Ishikawa (cell line): ENCODE results near the gene TMEM269.

Experiments
- CEBPB ChIP-seq: IDR thresholded peaks from 2 replicates; pipeline ENCODE4 v1.6.1; 2012
- CREB1 ChIP-seq: IDR thresholded peaks from 2 replicates; pipeline ENCODE4 v1.6.1; 2012; ENCODE audit warnings: low read depth
- EGR1 ChIP-seq: IDR thresholded peaks from 2 replicates; pipeline ENCODE4 v1.6.1; 2012
- EP300 ChIP-seq: IDR thresholded peaks from 2 replicates; pipeline ENCODE4 v1.6.1; 2012; ENCODE audit warnings: borderline replicate concordance
- FOXM1 ChIP-seq: IDR thresholded peaks from 2 replicates; pipeline ENCODE4 v1.6.1; 2012; ENCODE audit warnings: low read depth, borderline replicate concordance
- NFIC ChIP-seq: IDR thresholded peaks from 2 replicates; pipeline ENCODE4 v1.6.1; 2012
- RAD21 ChIP-seq: IDR thresholded peaks from 2 replicates; pipeline ENCODE4 v1.6.1; 2012; ENCODE audit warnings: low read depth
- TAF1 ChIP-seq: IDR thresholded peaks from 2 replicates; pipeline ENCODE4 v1.6.1; 2012; ENCODE audit warnings: low read depth, mild to moderate bottlenecking
- TCF12 ChIP-seq: IDR thresholded peaks from 2 replicates; pipeline ENCODE4 v1.6.1; 2012; ENCODE audit warnings: low read depth
- TEAD4 ChIP-seq: IDR thresholded peaks from 2 replicates; pipeline ENCODE4 v1.6.1; 2012
- YY1 ChIP-seq: IDR thresholded peaks from 2 replicates; pipeline ENCODE4 v1.6.1; 2012; ENCODE audit warnings: low read depth
- ZBTB7A ChIP-seq: IDR thresholded peaks from 2 replicates; pipeline ENCODE4 v1.6.1; 2012; ENCODE audit warnings: low read depth
- TF ChIP-seq, protein P1 (sequence below): IDR thresholded peaks from 2 replicates; pipeline ENCODE4 v1.6.1; 2012
- TF ChIP-seq, protein P2 (sequence below): IDR thresholded peaks from 2 replicates; pipeline ENCODE4 v1.6.1; 2012
- TF ChIP-seq, protein P3 (sequence below): IDR thresholded peaks from 2 replicates; pipeline ENCODE4 v1.6.1; 2012; ENCODE audit warnings: low read depth, mild to moderate bottlenecking

Gene TMEM269

DNA sequence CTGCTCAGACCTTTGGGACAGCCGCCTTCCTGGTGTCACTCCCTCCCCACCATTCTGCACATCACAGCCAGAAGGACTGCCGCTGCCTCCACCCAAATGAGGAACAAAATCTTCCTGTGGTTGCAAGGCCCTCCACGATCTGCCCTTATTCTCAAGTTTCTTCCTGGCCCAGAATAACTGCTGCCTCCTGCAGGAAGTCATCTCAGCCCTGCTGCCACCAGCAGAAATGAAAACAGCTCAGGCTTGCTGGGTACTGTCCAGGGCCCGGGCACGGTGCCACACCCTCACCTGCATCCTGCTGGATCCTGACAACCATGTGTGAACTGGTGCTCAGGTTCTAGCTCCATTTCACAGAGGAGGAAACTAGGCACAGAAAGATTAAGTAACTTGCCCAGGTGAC, 47.5 kb upstream of the TMEM269 start:
- TF ChIP-seq, protein P1, sequence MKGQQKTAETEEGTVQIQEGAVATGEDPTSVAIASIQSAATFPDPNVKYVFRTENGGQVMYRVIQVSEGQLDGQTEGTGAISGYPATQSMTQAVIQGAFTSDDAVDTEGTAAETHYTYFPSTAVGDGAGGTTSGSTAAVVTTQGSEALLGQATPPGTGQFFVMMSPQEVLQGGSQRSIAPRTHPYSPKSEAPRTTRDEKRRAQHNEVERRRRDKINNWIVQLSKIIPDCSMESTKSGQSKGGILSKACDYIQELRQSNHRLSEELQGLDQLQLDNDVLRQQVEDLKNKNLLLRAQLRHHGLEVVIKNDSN: no peak
- no peak for TF ChIP-seq EP300

DNA sequence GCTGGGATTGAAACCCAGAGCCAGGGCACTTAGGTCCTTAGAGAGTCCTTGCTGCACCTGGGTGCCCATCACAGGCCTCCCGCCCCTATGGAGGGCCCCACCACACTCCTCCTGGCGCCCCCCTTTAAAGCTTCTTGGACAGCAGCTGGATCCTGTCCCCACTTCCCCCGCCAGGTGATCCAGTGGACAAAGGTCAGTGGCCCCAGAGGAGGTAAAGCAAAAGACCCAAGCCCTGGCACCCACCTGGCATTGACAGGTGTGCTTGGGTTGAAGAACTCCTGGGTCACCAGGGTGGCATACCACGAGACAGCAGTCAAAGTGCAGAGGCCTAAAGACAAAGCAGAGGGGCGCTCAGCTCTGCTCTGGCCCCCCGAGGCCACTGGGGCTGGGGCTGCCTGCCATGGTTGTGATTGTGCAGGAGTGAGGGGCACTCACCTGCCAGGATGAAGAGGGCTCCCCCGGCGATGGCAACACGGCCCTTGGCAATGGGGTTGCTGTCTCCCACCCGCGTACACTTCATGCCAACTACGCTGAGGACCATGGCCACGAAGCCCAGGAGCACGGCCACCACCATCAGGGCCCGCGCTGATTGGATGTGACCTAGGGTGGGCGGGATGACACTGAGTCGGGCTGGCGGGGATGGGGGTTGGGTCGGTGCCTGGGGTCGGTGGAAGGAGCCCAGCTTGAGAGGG, 46.7 kb upstream of the TMEM269 start:
- TF ChIP-seq ZBTB7A (no peak), EGR1 (no peak), TEAD4 (no peak), RAD21 (no peak), EP300 (no peak), YY1 (no peak)

DNA sequence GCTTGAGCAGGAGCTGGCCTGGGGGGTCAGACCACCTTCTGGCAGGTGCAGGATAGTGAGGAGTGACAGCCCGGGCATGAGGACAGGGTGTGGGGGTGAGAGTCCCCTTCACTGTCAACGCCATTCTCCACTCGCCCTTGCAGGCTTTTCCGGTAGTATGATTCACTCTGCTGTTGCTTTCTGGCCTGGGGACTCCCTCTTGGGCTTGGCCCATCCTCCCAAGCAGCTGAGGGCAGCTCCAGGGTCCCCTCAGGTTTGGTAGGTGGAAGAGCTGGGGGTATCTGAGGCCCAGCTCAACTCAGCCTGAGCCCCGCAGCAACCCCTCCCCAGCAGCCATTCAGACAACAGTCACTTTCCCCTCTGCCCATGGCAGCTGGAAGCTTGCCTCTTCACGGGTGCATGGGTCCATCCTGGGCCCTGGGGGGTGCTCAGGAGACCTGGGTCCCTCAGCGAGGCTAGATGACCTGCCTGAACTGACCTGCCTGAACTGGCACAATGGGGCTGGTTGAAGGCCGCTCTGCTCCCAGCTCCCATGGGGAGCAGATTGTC, 46.0 kb upstream of the TMEM269 start:
- TF ChIP-seq CREB1 (no peak), TAF1 (no peak), EGR1 (no peak), YY1 (no peak), TEAD4 (no peak), RAD21 (no peak), FOXM1 (no peak), CEBPB (no peak), ZBTB7A (no peak), NFIC (no peak), EP300 (no peak), TCF12 (no peak)
- TF ChIP-seq, protein P2, sequence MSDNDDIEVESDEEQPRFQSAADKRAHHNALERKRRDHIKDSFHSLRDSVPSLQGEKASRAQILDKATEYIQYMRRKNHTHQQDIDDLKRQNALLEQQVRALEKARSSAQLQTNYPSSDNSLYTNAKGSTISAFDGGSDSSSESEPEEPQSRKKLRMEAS: no peak
- TF ChIP-seq, protein P1: no peak
- TF ChIP-seq, protein P3, sequence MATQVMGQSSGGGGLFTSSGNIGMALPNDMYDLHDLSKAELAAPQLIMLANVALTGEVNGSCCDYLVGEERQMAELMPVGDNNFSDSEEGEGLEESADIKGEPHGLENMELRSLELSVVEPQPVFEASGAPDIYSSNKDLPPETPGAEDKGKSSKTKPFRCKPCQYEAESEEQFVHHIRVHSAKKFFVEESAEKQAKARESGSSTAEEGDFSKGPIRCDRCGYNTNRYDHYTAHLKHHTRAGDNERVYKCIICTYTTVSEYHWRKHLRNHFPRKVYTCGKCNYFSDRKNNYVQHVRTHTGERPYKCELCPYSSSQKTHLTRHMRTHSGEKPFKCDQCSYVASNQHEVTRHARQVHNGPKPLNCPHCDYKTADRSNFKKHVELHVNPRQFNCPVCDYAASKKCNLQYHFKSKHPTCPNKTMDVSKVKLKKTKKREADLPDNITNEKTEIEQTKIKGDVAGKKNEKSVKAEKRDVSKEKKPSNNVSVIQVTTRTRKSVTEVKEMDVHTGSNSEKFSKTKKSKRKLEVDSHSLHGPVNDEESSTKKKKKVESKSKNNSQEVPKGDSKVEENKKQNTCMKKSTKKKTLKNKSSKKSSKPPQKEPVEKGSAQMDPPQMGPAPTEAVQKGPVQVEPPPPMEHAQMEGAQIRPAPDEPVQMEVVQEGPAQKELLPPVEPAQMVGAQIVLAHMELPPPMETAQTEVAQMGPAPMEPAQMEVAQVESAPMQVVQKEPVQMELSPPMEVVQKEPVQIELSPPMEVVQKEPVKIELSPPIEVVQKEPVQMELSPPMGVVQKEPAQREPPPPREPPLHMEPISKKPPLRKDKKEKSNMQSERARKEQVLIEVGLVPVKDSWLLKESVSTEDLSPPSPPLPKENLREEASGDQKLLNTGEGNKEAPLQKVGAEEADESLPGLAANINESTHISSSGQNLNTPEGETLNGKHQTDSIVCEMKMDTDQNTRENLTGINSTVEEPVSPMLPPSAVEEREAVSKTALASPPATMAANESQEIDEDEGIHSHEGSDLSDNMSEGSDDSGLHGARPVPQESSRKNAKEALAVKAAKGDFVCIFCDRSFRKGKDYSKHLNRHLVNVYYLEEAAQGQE: no peak

DNA sequence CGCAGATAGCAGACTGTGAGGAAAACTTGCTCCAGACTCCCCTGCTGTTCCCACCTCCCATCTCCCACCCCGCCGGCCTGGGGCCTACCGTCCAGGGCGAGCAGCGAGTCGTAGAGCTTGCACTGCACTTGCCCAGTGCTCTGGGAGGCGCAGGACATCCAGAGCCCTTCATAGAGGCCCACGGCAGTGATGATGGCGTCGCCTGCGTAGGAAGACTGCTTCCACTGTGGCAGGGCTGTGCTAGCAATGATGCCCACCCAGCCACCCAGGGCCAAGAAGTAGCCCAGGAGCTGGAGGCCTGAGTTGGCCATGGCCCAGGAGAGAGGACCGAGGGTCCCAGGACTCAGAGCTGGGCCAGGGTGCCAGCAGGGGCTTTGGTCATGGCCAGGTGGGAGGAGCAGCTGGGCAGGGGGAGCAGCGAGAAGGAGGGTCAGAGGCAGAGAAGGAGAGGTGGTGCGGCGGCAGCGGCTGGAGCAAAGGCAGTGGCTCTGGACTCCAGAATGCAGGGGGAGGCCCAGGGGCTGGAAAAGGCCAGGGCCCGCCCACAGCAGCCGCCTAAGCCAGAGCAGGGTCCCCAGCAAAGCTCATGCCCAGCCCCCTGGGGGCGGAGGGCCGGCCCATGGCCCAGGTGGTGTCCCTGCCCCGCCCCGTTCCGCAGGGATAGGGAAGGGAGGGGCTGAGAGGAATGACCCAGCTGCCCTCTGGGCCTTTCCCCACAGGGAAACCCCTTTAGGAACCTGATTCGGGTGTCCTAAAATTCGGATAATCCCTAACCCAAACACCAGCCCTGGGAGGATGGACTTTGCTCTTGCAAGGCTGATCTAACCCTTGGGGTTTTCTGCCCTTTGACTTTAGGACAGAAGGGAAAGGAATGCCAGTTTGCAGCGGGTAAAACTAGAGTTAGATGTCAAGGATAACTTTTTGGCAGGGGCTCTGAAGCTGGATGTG, 44.8 kb upstream of the TMEM269 start, which contains the start of gene CLDN19:
CLDN19 (minus strand) TSS at position 484 of the 948 bp plus-strand sequence; CDS start at position 311, 173 bp downstream.
- no peak for TF ChIP-seq NFIC
- no peak for TF ChIP-seq RAD21
- TF ChIP-seq CEBPB: no peak
- TF ChIP-seq EGR1: peak; percentile 43; the same call in 1 of the 2 replicates
- no peak for TF ChIP-seq TCF12
- no peak for TF ChIP-seq FOXM1
- TF ChIP-seq TAF1: no peak
- TF ChIP-seq, protein P2: no peak

DNA sequence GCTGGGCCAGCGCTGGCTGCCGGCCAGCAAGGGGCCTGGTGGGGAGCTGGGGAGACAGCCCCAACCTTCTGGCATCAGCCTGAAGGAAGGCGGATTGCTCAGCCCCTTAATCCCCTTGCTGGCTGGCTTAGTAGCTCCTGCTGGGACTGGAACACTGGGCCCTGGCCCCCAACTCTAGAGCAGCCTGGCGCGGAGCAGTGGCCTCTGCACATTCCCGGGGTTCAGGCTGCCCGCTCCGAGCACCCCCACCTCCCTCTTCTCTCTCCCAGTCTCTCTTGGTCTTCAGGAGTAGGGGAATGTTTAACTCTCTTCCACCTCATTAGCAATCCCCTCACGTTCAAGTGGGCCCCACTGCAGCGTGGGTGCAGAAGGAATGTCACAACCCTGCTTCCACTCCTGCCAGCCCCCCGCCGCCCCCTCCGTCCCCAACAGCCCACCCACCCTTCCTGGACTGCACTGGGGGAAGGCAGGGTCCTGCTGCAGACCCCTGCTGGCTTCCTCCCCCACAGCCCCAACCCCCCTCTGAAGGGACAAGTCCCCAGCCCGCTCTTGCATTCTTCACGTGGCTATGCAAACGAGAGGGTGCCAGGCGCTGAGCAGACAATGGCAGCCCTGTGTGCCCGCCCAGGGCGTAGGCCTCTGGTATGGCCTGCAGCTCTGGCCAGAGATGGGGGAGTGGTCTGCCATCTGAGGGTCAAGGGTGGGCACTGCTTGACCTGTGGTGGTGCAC, 43.8 kb upstream of the TMEM269 start:
- no peak for TF ChIP-seq FOXM1
- TF ChIP-seq, protein P2: no peak
- no peak for TF ChIP-seq TEAD4
- TF ChIP-seq EGR1: no peak
- TF ChIP-seq ZBTB7A: no peak
- TF ChIP-seq NFIC: no peak
- no peak for TF ChIP-seq CEBPB
- TF ChIP-seq YY1: no peak
- no peak for TF ChIP-seq TCF12
- TF ChIP-seq, protein P1: no peak
- TF ChIP-seq CREB1: no peak
- TF ChIP-seq, protein P3: no peak
- no peak for TF ChIP-seq TAF1
- TF ChIP-seq EP300: no peak
- no peak for TF ChIP-seq RAD21
